Cardiac muscle cell (in vitro differentiated cells and primary cell): ENCODE measurements around the gene RFXAP. TPM values are rescaled to one million over a fixed set of nuclear protein-coding genes. Genes with fewer than 3 reads are reported as not detected.
A peak's percentile ranks its signal among the peaks of the same experiment; 100 is the strongest.

Source experiments
- DNase-seq, 2 donors: peaks; one replicate each; pipeline versions ENCODE4 v3.0.0 to v3.0.0-alpha.2; 2010 to 2017; ENCODE audit warnings: low read depth in 1 of 2, low spot score in 1 of 2
- H3K27ac ChIP-seq: fragments of 200-600 bp; sonication (generic); 2 replicates; pipeline ENCODE4 v1.5.1; 2016
- H3K27me3 ChIP-seq: fragments of 200-600 bp; sonication (generic); 2 replicates; pipeline ENCODE4 v1.6.0; 2016; ENCODE audit warnings: control low read depth
- H3K36me3 ChIP-seq: fragments of 200-600 bp; sonication (generic); 2 replicates; pipeline ENCODE4 v1.5.1; 2016; ENCODE audit warnings: control low read depth
- H3K4me1 ChIP-seq: fragments of 200-600 bp; sonication (generic); 2 replicates; pipeline ENCODE4 v1.8.1; 2017; ENCODE audit warnings: low read depth, mild to moderate bottlenecking, mixed run types
- H3K4me3 ChIP-seq: fragments of 200-600 bp; sonication (generic); 2 replicates; pipeline ENCODE4 v1.5.1; 2016; ENCODE audit warnings: mild to moderate bottlenecking
- H3K9me3 ChIP-seq: fragments of 200-600 bp; sonication (generic); 2 replicates; pipeline ENCODE4 v1.5.1; 2017; ENCODE audit warnings: low read depth, mild to moderate bottlenecking, control low read depth
- CTCF ChIP-seq: IDR thresholded peaks from 2 replicates; pipeline ENCODE4 v1.5.1; 2012; ENCODE audit warnings: low read depth, mild to moderate bottlenecking, low read length
- polyA plus RNA-seq: library from polyadenylated mRNA; unstranded; fragments of >200 nt; fragmentation: Nextera tagmentation; extraction: Ambion mirVana; gene quantifications from 2 replicates; pipeline ENCODE4 v1.2.1, GENCODE V29; 2016
- total RNA-seq: library from RNA; depleted of rRNA; stranded (reverse); fragments of >200 nt; gene quantifications from 2 replicates; pipeline ENCODE4 v1.2.3, GENCODE V29; 2016

The RFXAP gene
- total and polyA plus RNA-seq, 2 experiments from 2014 or later: 10.5 TPM

- TF ChIP-seq CTCF: no peak
- Histone ChIP-seq H3K36me3 (no peaks in the 10 kb centered on the region), H3K27me3 (no peaks in the 10 kb centered on the region), H3K4me3 (peak overlapping the region; percentile 66), H3K9me3 (no peaks in the 10 kb centered on the region), H3K4me1 (peaks cover 6% of the 10 kb centered on the region), H3K27ac (no peak overlapping the region)
- DNase-seq: peak in 1 of 2 donors; percentile 30
Observed at GRCh38 chr13:36817996-36818803, 822 bp upstream of the RFXAP start.

- no peak for TF ChIP-seq CTCF
- DNase-seq: peak; percentile 24 to 33
- Histone ChIP-seq H3K4me3 (peak overlapping the region; percentile 66), H3K27me3 (no peaks in the 10 kb centered on the region), H3K36me3 (no peaks in the 10 kb centered on the region), H3K9me3 (no peaks in the 10 kb centered on the region), H3K4me1 (peaks cover 6% of the 10 kb centered on the region), H3K27ac (no peak overlapping the region)
Observed at GRCh38 chr13:36819739-36820090, 693 bp downstream of the RFXAP start.

- H3K9me3 ChIP-seq: no peaks in the 10 kb centered on the region
- no peaks in the 10 kb centered on the region for H3K27me3 ChIP-seq
- H3K4me1 ChIP-seq: peaks cover 6% of the 10 kb centered on the region
- H3K4me3 ChIP-seq: peak overlapping the region; percentile 66
- TF ChIP-seq CTCF: no peak
- H3K27ac ChIP-seq: no peak overlapping the region
- no peak for DNase-seq
- H3K36me3 ChIP-seq: no peaks in the 10 kb centered on the region
Observed at GRCh38 chr13:36820222-36820621, 1.2 kb downstream of the RFXAP start.

GRCh38 chr13:36822785-36823184 is 3.8 kb downstream of the RFXAP start:
- no peaks in the 10 kb centered on the region for H3K9me3 ChIP-seq
- H3K36me3 ChIP-seq: peaks cover 16% of the 10 kb centered on the region
- peak in 1 of 2 donors; percentile 15 for DNase-seq
- H3K4me1 ChIP-seq: peaks cover 6% of the 10 kb centered on the region
- H3K27ac ChIP-seq: no peak overlapping the region
- TF ChIP-seq CTCF: no peak
- H3K4me3 ChIP-seq: no peak overlapping the region
- no peaks in the 10 kb centered on the region for H3K27me3 ChIP-seq

GRCh38 chr13:36829753-36830152 is 10.7 kb downstream of the RFXAP start:
- H3K27me3 ChIP-seq: no peaks in the 10 kb centered on the region
- TF ChIP-seq CTCF: no peak
- H3K27ac ChIP-seq: no peak overlapping the region
- no peaks in the 10 kb centered on the region for H3K4me1 ChIP-seq
- no peaks in the 10 kb centered on the region for H3K9me3 ChIP-seq
- DNase-seq: no peak
- peaks cover 25% of the 10 kb centered on the region for H3K36me3 ChIP-seq
- no peak overlapping the region for H3K4me3 ChIP-seq
